Glomerular visceral epithelial cell (primary cell): Measurements from ENCODE around the gene CLASRP.
A peak's percentile ranks its signal among the peaks of the same experiment; 100 is the strongest.

ENCODE experiments used
- DNase-seq: peaks from one replicate; pipeline ENCODE4 v3.0.0-alpha.2; 2016; ENCODE audit errors: extremely low spot score

The CLASRP gene

DNA sequence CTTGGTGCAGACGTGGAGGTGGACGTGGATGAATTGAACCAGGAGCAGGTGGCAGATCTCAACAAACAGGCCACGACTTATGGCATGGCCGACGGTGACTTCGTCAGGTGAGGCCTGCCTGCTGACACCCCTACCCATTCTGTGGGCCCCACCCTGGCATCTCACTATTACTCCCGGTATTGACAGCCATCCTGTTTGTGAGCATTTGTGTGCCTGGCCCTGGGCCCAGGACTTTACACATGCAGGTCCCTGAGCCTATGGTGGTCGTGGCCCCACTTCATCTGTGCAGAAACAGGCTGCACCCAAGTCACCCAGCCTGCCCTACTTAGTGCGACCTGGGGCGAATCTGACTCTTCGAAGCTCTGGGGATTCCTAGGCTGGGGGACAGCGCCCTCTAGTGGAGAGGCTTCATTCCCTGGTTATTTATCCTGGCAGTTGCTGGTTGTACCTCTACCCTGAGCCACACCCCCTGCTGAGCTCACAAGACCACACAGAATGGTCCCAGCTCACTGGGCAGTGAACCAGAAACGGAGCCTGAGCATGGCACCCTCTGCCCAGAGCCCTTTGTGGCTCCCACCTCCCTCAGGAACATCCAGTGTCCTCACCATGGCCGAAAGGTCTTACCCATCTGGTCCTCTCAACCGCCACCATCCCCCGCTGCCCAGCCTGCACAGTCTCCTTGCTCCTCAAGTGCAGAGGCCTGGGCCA lies 20.6 kb downstream of the CLASRP start:
- peak; percentile 85 for DNase-seq

DNA sequence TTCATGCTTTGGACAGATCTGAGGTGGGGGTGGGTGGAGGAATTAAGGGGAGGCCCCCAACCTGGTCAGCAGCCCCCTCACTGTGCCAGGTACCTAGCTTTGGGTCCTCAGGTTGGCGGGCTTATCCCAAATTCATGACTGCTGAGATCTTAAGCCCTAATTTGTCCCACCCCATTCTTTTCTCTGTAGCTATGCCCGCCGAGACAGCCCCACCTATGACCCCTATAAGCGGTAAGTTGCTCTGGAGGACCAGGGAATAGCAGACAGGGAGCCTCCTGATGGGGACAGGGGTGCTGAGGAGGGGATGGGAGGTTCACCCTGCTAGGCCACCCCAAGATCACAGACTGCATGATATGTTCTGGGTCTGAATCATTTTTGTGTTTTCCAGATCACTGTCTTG lies 23.1 kb downstream of the CLASRP start:
- no peak for DNase-seq

DNA sequence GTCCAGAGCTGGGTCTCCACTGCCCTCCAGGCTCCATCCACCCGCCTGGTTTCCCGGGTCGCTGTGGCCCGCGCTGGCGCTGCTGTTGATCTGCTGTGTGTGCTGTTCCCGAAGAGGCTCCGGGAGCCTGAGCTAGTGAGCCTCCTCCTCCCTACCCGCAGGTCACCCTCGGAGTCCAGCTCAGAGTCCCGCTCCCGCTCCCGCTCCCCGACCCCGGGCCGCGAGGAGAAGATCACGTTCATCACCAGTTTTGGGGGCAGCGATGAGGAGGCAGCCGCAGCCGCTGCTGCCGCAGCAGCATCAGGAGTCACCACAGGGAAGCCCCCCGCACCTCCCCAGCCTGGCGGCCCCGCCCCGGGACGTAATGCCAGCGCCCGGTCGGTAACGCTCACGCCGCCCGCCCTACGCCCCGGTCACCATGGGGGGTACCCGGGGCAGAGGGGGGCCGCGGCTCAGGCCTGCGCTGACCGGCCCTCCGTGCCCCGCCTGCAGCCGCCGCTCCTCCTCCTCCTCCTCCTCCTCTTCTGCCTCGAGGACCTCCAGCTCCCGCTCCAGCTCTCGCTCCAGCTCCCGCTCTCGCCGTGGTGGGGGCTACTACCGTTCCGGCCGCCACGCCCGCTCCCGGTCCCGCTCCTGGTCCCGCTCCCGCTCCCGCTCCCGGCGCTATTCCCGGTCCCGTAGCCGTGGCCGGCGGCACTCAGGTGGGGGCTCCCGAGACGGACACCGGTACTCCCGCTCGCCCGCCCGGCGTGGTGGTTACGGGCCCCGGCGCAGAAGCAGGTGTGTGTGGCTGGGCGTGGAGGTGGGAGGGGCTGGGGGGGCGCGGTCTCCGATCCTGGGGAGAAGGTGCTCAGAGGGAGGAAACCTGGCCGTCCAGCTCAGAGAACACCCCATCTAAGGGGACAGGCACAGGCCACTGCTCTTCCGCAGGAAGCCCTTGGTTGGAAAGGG lies 25.3 kb downstream of the CLASRP start:
- DNase-seq: no peak

DNA sequence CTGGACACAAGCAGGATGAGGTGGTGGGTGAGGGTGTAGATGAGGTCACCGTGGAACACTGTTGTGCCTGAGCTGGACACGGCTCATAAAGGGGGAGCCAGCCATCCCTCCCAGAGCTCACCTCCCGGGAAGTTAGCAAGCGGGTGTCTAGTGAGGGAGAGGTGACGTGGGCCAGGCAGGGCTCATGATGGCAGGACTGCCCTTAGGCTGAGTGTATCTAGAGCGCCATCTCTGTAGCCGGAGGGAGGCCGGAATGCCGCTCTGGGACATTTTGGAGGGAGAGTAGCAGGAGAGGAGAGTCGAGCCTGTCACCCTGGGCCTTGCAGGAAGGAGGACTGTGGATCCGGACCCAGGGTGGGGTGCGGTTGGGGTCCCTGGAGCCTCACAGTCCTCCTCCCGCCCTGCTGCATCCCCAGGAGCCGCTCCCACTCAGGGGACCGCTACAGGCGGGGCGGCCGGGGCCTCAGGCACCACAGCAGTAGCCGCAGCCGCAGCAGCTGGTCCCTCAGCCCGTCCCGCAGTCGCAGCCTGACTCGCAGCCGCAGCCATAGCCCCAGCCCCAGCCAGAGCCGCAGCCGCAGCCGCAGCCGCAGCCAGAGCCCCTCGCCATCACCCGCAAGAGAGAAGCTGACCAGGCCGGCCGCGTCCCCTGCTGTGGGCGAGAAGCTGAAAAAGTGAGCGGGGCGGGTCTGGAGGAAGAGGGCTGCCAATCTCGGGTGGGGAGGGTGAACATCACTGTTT lies 28.2 kb downstream of the CLASRP start:
- DNase-seq: no peak

DNA sequence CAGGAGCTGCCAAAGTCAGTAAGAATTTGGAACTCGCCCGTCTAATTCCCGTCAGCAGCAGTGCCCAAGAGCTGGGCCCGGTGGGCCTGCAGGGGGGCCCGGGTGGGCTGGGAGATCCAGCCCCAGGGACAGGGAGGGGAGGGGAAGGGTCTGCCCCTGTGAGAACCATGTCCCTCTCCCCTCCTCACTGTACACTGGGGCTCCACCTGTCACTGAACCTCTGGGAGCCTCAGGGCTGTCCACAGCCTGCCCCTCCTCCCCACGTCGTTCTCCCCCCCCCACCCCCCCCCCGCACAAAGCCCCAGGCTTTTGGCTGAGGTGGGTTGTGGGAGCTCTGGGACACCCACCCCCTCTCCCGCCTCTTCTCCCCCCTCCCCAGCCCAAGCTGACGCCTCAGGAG lies 29.2 kb downstream of the CLASRP start:
- DNase-seq: no peak

DNA sequence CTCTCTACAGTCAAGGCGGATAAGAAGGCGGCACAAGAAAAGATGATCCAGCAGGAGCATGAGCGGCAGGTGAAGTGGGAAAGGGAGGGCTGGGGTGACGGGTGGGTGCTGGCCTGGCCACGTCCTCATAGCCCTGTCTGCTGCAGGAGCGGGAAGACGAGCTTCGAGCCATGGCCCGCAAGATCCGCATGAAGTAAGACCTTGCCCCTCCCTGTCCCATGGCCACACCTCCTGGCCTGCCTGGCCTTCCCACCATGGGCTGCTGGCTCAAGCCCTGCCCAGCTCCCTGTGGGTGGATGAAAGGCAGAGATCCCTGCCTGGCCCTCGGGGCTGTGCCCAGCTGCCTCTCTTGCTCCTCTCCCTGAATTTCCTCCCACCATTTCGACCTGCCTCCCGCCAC lies 30.2 kb downstream of the CLASRP start:
- DNase-seq: no peak

DNA sequence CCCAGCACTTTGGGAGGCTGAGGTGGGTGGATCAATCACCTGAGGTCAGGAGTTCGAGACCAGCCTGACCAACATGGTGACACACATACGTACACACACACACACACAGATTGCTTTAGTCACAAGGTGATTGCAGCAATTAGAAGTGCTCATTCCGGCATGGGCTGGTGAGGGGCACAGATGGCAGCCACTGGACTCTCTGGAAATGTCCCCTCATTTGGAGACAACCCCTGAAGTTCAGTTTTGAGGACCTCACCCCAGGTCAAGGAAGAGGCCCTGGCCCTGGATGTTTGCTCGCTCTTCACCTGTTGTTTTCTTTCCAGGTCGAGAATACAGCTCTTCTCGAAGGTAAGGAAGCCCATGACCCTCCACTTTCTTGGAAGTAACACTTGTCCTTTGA lies 31.4 kb downstream of the CLASRP start:
- no peak for DNase-seq

DNA sequence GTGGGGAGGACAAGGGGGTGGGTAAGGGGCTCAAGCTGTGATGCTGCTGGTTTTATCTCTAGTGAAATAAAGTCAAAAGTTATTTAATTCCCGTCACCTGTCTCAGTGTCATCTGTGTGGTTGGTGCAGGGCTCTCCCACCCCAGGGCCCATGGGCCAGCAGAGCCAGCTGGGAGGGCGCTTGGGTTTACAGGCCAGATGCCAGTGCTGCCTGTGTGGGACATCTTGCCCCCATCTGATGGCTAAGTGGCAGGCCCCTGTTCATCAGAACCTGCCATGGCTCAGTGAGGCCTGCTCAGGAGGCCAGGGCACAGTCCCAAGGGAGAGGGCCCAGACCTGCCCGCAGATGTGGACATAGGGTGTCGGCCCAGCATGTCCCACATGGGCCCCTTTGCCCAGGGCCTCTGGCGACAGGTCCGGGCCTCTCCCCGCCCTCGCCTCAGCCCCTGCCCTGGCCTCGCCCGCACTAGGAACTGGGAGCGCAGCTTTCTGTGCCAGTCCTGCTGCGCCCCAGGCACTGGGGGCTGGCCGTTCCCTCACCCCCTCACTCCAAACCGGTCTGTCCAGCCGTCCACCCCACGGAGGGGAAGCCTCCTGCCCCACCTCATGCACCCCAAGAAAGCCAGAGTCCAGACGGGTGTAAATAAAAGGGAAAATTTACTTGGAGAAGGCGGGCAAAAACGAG lies 32.2 kb downstream of the CLASRP start:
- DNase-seq: no peak

DNA sequence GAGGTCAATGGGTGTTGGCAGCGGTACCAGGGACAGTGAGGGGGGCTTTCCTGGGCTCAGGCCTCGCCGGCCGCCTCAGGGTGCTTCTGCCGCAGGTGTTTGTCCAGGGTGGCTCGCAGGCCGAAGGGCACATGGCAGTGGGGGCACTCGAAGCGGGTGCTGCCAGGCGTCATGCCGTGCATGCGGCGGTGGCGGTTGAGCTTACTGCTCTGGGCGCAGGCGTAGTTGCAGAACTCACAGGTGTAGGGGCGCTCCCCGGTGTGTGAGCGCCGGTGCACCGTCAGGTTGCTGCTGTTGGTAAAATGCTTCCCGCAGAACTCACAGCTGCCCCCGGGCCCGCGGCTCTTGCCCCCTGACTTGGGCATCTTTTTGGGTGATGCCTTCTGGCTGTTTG lies 32.7 kb downstream of the CLASRP start:
- no peak for DNase-seq

DNA sequence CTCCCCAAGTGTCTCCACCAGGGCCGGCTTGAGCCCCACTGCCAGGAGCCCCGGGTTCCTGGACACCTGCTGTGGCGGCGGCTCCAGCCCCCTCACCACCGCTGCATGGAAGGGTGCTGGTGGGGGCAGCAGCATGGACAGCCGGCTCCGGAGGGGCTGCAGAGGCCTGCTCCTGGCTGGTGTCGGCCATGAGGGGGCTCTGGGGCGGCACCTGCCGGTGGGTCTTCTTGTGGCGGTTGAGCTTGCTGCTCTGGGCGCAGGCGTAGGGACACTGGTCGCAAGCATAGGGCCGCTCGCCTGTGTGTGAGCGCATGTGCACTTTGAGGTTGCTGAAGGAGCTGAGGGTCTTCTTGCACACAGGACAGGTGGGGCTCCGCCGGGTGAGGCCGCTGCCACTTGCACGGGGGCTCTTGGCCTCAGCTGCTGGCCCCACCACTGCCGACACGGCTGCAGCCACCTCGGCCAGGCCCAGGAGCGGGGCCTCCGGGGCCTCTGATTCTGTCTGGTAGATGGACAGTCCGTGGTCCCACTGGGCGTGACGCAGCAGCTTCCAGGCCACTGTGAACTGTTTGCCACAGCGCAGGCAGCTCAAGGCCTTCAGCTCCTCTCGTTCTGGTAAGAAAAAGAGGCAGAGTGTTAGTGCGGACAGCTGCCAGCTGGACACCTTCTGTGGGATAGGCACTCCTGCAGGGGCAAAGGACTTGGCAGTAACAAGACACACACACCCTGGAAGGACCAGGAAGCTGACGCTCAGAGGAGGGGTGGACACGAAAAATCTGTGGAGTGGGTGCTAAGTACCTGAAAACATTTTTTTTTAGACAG lies 33.3 kb downstream of the CLASRP start:
- no peak for DNase-seq

DNA sequence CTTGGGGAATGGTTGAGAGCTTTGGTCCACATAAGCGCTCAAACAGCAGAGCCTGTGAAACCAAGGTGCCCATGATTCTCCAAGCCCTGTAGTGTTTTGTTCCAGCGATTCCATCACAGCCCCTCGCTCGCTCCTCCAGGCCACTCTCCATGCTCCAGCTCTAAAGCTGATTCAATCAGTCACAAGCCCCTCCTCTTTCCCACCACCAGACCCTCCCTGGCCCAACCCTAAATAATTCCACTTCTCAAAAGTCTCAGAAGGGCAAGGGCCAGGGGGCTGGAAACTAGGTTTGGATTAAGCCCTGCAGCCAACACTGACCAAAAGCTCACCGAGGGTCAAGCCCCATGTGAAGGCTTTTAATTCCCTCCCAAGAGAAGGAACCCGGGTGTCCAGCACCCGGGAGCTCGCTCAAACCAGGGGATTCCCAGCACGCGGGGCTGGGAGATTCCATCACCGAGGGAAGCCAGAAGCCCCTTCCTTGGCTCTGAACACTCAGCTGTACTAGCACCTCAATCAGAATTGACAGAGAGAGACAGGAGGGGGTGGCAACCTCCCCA lies 36.0 kb downstream of the CLASRP start:
- no peak for DNase-seq

DNA sequence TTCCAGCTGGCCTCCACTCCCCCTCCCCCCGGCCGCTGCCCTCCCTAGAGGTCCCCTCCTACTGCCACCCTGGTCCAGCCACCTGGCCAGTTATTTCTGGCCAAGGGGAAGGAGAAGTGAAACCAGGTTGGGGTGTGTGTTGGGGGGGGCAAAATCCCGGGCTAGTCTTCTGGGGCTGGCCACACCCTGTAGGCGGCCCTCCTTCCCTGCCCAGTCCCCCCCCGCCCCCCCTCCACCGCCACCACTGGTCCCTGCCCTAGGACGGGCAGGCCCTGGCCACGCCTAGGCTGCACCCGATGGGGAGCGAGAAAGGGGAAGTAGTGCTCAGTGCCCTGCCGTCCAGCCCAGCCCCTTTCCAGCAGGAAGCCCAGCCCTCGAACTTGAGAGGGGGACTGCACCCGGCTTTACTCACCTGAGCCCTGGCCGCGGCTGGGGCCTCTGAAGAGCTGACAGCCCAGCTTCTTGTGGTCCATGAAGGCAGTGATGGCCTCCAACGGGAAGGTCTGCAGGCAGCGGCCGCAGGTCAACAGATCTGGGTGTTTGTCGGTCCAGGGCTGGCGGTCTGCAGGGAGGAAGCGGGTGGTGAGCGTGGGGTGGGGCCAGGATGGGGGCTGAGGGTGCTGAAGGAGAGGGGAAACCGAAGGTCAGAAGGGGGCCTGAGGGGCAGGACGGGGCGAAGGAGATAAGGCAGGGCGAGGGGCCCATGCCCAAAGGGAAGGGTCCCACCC lies 36.6 kb downstream of the CLASRP start:
- peak; percentile 87 for DNase-seq

DNA sequence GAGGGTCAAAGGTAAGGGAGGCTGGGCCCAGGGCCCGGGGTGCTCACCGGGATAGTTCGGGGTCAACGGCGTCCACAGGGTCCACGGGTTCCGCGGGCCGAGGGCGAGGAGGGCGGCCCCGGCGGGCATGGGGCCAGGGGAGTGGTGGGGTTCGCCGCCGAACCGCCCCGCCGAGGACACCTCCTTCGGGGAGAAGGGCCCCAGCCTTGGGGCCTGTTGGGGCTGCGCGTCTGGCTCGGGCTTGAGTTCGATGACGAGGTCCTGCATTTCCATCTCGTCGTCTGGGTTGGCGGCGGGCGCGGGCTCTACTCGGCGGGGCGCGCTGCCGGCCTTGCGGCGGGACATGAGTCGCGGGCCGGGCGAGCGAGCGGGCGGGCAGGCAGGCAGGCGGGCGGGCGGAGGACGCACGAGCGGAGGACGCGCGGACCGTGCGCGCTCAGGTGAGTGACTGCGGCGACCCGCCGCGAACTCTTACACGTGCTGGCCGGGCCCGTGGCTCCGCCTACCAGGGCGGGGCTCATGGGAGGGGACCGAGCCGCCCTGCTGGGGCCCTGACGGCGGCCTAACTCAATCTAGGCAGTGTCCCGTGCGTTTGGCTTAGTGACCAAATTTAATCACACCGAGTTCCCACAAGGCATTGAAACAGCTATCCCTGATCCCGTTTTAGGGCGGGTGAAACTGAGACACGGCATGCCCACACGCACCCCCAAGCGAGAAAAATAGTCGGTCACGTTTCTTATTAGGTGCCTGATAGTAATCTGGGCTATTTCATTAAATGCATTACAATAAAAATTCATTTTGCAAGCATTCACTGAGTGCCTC lies 37.4 kb downstream of the CLASRP start, which contains the start of gene ZNF296:
Gene ZNF296, minus strand, starts transcription at position 450 of the 822 bp plus-strand sequence. Its CDS starts 105 bp downstream, at position 345.
- DNase-seq: peak; percentile 69

DNA sequence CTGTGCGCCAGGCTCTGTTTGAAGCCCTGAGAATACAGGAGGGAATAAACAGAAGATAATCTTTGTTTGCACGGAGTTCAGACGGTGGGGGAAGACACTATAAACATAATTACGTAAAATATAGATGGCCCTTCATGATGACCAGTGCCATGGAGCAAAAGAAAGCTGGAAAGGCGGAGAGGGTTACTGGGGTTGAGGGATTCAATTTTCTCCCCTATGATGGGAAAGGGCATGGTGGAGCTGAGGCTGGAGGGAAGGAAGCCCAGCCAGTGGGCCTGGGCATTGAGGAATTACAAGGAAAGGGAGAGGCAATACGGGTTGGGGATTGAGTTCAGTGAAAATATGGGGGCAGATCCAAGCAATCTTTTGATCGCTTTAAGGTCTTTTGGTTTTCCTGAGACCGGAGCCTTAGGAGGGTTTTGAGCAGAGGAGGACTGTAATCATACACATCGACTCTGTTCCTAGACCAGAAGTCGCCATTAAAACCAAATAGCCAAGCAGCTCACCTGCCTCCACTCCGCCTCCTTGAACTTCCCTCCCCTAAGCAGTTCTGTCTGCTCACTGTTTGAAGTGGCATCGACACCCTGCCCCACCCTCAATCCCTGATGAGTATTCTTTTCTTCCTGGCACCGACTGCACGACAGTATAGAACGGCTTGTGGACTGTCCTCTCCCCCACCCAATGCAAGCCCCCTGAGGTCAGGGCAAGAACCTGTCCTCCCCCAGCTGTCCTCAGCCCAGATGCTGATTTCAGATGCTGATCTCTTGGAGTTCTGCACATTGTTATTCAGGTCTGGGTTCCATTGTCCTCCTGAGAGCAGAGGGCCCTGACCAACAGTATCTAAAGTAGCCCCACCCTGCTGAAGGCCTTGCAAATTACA lies 38.2 kb downstream of the CLASRP start:
- no peak for DNase-seq

DNA sequence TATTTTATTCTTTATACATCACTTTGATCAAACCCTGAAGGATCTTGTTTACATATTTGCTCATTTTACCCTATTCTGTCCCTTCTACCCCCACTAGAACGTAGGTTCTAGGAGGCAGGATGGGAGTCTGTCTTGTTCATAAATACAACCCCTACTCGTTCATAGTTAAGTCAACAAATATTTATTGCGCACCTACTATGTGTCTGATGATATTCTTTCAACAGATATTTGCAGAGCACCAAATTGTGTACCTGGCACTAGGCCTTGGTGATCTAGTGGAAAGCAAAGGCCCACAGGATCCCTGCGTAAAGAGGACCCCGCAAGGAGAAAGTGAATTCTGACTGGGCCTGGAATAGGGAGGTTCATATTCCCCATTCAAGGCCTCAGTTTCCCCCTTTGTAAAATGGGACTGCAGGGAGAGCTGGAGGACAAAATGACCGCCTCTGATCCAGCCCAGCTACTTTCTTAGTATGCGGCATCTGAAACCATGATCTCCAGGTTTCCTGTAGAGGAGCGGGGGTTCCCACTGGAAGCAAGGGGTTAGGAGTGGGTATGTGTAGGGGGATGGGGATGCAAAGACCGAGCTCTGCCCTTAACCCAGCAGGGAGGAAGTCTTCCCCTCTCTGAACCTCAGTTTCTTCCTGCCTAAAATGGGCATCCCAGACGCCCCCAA lies 39.7 kb downstream of the CLASRP start:
- DNase-seq: no peak

DNA sequence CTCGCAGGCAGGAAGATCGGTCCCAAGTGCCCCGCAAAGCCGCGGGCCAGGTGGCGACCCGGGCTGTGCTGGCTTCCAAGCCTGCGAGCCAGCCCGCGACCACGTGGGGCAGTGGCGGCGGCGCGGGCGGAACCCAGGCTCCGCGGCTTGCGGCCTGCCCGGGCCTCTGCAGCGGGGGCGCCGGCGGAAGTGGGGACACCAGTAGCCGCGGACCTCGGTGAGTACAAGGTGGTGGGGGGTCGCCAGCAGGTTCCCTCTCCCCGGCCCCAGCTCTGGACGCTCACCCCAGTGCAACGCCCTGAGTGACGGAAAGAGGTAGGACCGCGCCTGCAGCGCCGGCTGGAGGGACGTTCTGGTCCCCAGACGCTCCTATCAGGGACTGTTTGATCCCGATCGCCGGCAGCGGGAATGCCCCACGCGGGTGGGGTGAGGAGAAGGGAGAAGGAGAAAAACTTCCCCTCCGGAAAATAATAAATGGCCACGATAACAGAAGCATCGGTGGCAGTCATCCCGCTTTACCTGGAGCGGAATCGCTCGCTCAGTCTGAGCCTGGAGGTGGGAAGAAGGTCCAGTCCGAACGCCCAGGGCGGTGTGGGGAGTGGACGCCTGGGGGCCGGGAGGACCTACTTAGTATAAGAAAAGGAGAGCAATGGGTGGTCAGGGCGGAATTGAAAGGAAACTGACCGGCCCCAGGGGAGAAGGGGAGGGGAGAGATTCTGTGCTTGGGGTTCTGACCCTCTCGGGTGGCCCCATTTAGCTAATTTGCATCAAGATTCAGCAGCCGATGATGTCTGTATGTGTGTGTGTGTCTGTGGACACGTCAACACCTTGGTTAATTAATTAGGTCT lies 40.4 kb downstream of the CLASRP start, which contains the start of gene GEMIN7:
Gene GEMIN7, plus strand, starts transcription at position 198 of the 848 bp plus-strand sequence. CDS start 10,855 bp downstream, outside the sequence.
- DNase-seq: peak; percentile 80
